Colonic mucosa (tissue), 4 donors: Measurements from ENCODE around the gene ADRB1. TPM values are rescaled to one million over a fixed set of nuclear protein-coding genes. Genes with fewer than 3 reads are reported as not detected.

Experiments used
- DNase-seq: peaks from one replicate; pipeline ENCODE4 v3.0.0-alpha.2; 2020
- H3K27ac ChIP-seq: fragments of 200-600 bp; one replicate; pipeline ENCODE4 v1.8.0; 2021
- H3K27me3 ChIP-seq: fragments of 200-600 bp; one replicate; pipeline ENCODE4 v1.8.0; 2021
- H3K36me3 ChIP-seq: fragments of 200-600 bp; one replicate; pipeline ENCODE4 v1.8.0; 2021
- H3K4me1 ChIP-seq: fragments of 200-600 bp; one replicate; pipeline ENCODE4 v1.8.0; 2021; ENCODE audit warnings: mild to moderate bottlenecking
- H3K4me3 ChIP-seq: fragments of 200-600 bp; one replicate; pipeline ENCODE4 v1.8.0; 2021
- H3K9ac ChIP-seq, 2 donors: one replicate each; pipeline ENCODE4 v1.7.0; 2013; ENCODE audit warnings: control low read depth in 2 of 2, low read depth in 2 of 2, low read length in 2 of 2
- H3K9me3 ChIP-seq: fragments of 200-600 bp; one replicate; pipeline ENCODE4 v1.8.0; 2021
- intact Hi-C: fragments of 100-400 bp; cut with DNase I; formaldehyde crosslinking; loops from one replicate; pipeline ENCODE4 v1.14.1; 2022
- total RNA-seq, 2 donors: library from RNA; stranded (reverse); fragmentation: NEBNext Ultra II Directional in 1 of 2; extraction: Animal tissue kit (Norgen Biotek cat#: 25700) in 1 of 2; gene quantifications; one replicate each; pipeline ENCODE4 v1.2.1, GENCODE V29; 2021
- TF ChIP-seq, protein P1 (sequence below): fragments of 200-600 bp; IDR thresholded peaks from one replicate; pipeline ENCODE4 v1.8.0; 2022; ENCODE audit warnings: antibody characterized with exemption, mild to moderate bottlenecking
- donor health status: healthy.
- donor health status: DM: no; HTN: no; CAD: no.
- donor health status: DM: no; HTN: no; CAD: no.

ADRB1 gene
- total RNA-seq, 2 donors from 2014 or later: 0.59 to 0.85 TPM

GRCh38 chr10:114087655-114088054 is 44.0 kb downstream of the ADRB1 start:
- DNase-seq: no peak
- no peak overlapping the region for H3K9ac ChIP-seq
- no peaks in the 10 kb centered on the region for H3K27me3 ChIP-seq
- no peak overlapping the region for H3K27ac ChIP-seq
- H3K9me3 ChIP-seq: no peaks in the 10 kb centered on the region
- TF ChIP-seq, protein P1, sequence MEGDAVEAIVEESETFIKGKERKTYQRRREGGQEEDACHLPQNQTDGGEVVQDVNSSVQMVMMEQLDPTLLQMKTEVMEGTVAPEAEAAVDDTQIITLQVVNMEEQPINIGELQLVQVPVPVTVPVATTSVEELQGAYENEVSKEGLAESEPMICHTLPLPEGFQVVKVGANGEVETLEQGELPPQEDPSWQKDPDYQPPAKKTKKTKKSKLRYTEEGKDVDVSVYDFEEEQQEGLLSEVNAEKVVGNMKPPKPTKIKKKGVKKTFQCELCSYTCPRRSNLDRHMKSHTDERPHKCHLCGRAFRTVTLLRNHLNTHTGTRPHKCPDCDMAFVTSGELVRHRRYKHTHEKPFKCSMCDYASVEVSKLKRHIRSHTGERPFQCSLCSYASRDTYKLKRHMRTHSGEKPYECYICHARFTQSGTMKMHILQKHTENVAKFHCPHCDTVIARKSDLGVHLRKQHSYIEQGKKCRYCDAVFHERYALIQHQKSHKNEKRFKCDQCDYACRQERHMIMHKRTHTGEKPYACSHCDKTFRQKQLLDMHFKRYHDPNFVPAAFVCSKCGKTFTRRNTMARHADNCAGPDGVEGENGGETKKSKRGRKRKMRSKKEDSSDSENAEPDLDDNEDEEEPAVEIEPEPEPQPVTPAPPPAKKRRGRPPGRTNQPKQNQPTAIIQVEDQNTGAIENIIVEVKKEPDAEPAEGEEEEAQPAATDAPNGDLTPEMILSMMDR: no peak
- no peak overlapping the region for H3K4me3 ChIP-seq
- intact Hi-C loops: no loop called here
- no peaks in the 10 kb centered on the region for H3K36me3 ChIP-seq
- H3K4me1 ChIP-seq: no peaks in the 10 kb centered on the region

DNA sequence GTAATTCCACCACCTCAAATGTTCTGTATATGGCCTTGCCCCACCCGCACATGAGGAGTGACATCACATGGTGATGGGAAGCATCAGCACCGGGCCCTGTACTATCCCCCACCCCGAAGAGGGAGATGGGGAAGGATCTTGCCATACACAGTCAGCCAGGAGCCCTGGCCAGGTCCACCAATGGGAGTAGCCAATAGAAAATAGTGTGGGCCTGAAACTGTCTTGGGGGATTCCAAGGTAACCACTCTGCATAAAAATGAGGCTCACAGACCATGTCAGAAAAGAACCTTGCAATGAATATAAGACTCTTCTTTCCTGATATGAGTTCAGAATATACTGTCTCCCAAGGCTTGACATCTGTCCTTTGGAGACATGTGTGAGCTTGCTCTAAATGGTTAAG is 51.1 kb downstream of the ADRB1 start:
- no peaks in the 10 kb centered on the region for H3K36me3 ChIP-seq
- TF ChIP-seq, protein P1: no peak
- no peak overlapping the region for H3K27ac ChIP-seq
- DNase-seq: no peak
- H3K4me1 ChIP-seq: no peaks in the 10 kb centered on the region
- H3K9me3 ChIP-seq: no peaks in the 10 kb centered on the region
- no peak overlapping the region for H3K4me3 ChIP-seq
- H3K27me3 ChIP-seq: no peaks in the 10 kb centered on the region
- intact Hi-C loops: no loop called here
- H3K9ac ChIP-seq: no peak overlapping the region

GRCh38 chr10:114095559-114096337 is 52.1 kb downstream of the ADRB1 start:
- no peak overlapping the region for H3K9ac ChIP-seq
- intact Hi-C loops: no loop called here
- no peaks in the 10 kb centered on the region for H3K27me3 ChIP-seq
- H3K36me3 ChIP-seq: no peaks in the 10 kb centered on the region
- H3K4me1 ChIP-seq: no peaks in the 10 kb centered on the region
- no peak for DNase-seq
- no peak overlapping the region for H3K27ac ChIP-seq
- H3K4me3 ChIP-seq: no peak overlapping the region
- TF ChIP-seq, protein P1: no peak
- H3K9me3 ChIP-seq: no peaks in the 10 kb centered on the region

Other genes starting within 250 kb of the ADRB1 start
- 1 to 10 TPM; 6.2 to 8.5 TPM for gene DCLRE1A, start 189.8 kb upstream of the ADRB1 start, total RNA-seq
- gene NHLRC2, start 189.2 kb upstream of the ADRB1 start, total RNA-seq: 10 to 100 TPM; 31.2 to 46.1 TPM
- gene CCDC186, start 130.3 kb downstream of the ADRB1 start, total RNA-seq: 10 to 100 TPM; 31.2 to 53.1 TPM
- under 1 TPM; 0.05 to 0.57 TPM for gene TDRD1, start 135.5 kb downstream of the ADRB1 start, total RNA-seq
- 1 to 10 TPM; 2.4 to 2.6 TPM for gene VWA2, start 195.4 kb downstream of the ADRB1 start, total RNA-seq